Activated CD8-positive, alpha-beta memory T cell treated with anti-CD3 and anti-CD28 coated beads, Interleukin-2, amount 10 ng/mL, durations not matched to agents 7 days and 5 days (primary cell): Measurements from ENCODE around the gene VGF. TPM values are rescaled to one million over a fixed set of nuclear protein-coding genes. Genes with fewer than 3 reads are reported as not detected.
"Not testable (repeated sequence)": the region's sequence is repeated elsewhere in the genome, so short reads cannot be mapped to it uniquely, and the experiment has no call there.

ENCODE experiments used
- ATAC-seq: fragments of 150-1000 bp; cut with Tn5 transposase; one replicate; pipeline ENCODE4 v1.10.0; 2021; ENCODE audit warnings: moderate library complexity
- CTCF ChIA-PET: fragments of 350-600 bp; sonication (Branson Sonifier 250); formaldehyde crosslinking; loops from one replicate; lab custom pipeline; 2021; ENCODE audit warnings: antibody characterized with exemption; lab: Charles Lee
- DNase-seq: peaks from one replicate; pipeline ENCODE4 v3.0.0-alpha.2; 2020
- H3K27ac Mint-ChIP-seq: one replicate; pipeline ENCODE4 v1.8.0; 2021; ENCODE audit warnings: mild to moderate bottlenecking, mixed read lengths
- H3K27me3 Mint-ChIP-seq: one replicate; pipeline ENCODE4 v1.8.0; 2021; ENCODE audit warnings: mixed read lengths
- H3K36me3 Mint-ChIP-seq: one replicate; pipeline ENCODE4 v1.8.0; 2021; ENCODE audit warnings: mild to moderate bottlenecking, mixed read lengths
- H3K4me1 Mint-ChIP-seq: one replicate; pipeline ENCODE4 v1.8.0; 2021; ENCODE audit warnings: mixed read lengths
- H3K4me3 Mint-ChIP-seq: one replicate; pipeline ENCODE4 v1.8.0; 2021; ENCODE audit warnings: mild to moderate bottlenecking, moderate library complexity, mixed read lengths
- H3K9me3 Mint-ChIP-seq: one replicate; pipeline ENCODE4 v1.8.0; 2022; ENCODE audit warnings: low read depth, mixed read lengths
- total RNA-seq, 2 experiments: library from RNA; stranded (reverse); gene quantifications; one replicate each; pipeline ENCODE4 v1.2.3, GENCODE V29; 2021

Gene VGF
- total RNA-seq, 2 experiments from 2014 or later = 0.44 to 0.66 TPM

DNA sequence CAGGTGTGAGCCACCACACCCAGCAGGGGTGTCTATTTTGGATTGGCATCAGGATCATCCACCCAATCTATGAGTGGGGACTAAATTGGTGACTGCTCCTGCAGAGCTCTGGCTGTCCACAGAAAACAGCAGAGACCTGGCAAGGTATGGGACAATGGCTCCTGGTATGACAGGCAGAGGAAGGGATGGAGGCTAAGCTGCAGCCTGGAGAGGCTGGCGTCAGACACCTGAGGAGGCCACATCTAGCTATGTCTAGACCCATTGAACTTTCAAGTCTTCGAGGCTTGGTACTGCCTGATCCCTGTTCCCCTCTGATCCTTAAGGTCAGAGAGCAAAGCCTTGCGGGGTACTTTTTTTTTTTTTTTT is 41.7 kb downstream of the VGF start:
- CTCF ChIA-PET = interaction anchor here (0.6 kb wide), 1 partner anchor 351 kb away, joined by 3 read pairs; no protein-coding TSS in a partner anchor
- Mint-ChIP-seq H3K36me3 (no peaks in the 10 kb centered on the region), H3K9me3 (no peaks in the 10 kb centered on the region), H3K27ac (no peak overlapping the region), H3K4me3 (no peak overlapping the region), H3K4me1 (peaks cover 47% of the 10 kb centered on the region), H3K27me3 (peaks cover 67% of the 10 kb centered on the region)
- ATAC-seq (no peak), DNase-seq (no peak)

DNA sequence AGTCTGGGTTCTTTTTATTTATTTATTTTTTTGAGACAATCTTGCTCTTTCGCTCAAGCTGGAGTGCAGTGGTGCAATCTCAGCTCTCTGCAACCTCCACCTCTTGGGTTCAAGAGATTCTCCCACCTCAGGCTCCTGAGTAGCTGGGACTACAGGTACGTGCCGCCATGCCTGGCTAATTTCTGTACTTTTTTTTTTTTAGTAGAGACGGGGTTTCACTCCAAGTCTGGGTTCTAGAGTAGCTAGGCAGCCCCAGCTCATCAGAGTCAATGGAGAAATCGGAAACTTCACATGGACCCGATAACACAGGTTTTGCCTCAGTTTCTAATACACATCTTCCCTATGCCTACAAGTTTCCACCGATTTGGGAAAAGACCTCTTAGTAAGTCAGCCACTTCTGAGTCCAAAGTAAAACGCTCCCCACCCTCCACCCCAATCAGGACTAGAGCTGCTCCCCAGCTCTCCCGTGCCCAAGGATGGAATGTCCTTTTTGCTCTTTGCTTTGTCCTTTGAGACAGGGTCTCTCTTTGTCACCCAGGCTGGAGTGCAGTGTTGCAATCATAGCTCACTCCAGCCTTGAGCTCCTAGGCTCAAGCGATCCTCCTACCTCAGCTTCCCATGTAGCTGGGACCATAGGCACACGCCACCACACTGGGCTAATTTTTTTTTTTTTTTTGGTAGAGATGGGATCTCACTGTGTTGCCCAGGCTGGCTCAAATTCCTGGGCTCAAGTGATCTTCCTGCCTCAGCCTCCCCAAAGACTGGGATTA is 42.3 kb downstream of the VGF start:
- peaks cover 44% of the 10 kb centered on the region for H3K4me1 Mint-ChIP-seq
- no peak overlapping the region for H3K27ac Mint-ChIP-seq

DNA sequence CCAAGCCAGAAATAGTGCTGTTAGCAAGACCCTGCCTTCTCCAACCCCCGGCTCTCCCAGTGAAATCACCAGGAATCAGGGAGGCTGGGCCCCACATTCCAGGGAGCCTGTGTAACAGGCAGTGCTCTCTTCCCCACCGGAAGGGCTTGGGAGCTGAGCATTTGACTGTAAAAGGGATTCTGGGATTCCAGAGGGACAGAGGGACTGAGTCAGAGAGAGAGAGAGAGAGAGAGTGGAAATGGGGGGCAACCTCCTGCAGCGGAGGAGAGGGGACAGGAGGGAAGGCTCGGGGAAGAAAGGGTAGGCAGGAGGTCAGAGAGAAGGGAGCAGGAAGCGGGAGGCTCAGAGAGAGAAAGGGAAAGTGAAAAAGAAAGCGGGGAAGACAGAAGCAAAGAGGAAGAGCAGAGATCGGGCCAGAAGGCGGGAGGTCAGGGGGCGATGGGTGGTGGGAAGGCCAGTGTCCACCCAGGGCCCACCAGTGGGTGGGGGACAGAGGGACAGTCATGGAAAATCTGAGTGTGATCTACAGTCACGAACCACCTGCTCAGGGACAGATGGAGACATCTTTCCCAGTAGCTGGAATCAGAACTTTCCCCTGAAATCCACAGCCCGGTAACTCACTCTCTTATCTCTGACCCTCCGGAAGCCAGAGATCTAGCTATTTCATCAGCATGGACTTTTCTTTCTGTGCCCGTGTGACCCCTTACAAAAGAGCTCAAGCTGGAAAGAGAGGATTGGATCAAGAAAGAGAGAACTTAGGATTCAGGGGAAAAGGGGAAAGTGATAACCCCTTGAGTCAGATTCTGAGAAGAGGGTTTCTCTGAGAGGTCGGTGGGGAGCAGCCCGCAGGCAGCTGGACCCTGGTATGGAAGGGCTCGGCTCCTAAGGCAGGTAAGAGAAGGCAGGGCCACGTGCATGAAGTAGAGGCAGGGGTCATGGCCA is 43.1 kb downstream of the VGF start:
- no peaks in the 10 kb centered on the region for H3K9me3 Mint-ChIP-seq
- peak overlapping the region; percentile 54 for H3K4me3 Mint-ChIP-seq
- no peak overlapping the region for H3K27ac Mint-ChIP-seq
- peaks cover 37% of the 10 kb centered on the region for H3K4me1 Mint-ChIP-seq
- H3K36me3 Mint-ChIP-seq = no peaks in the 10 kb centered on the region
- H3K27me3 Mint-ChIP-seq = peaks cover 56% of the 10 kb centered on the region
- ATAC-seq = no peak
- CTCF ChIA-PET = interaction anchor here (0.7 to 1.1 kb wide), 4 partner anchors 12 to 37 kb away, joined by 3 to 4 read pairs (median 3); partner anchors contain the start of gene TRIM56
- DNase-seq = no peak

More for the DNA sequence above, 42.3 kb downstream of the VGF start:
- DNase-seq (no peak), ATAC-seq (no peak)
- no peaks in the 10 kb centered on the region for H3K9me3 Mint-ChIP-seq
- CTCF ChIA-PET = interaction anchor here (0.6 to 1.1 kb wide), 5 partner anchors 11 to 350 kb away, joined by 3 to 4 read pairs (median 3); partner anchors contain the start of gene TRIM56
- no peaks in the 10 kb centered on the region for H3K36me3 Mint-ChIP-seq
- no peak overlapping the region for H3K4me3 Mint-ChIP-seq
- H3K27me3 Mint-ChIP-seq = peaks cover 63% of the 10 kb centered on the region

DNA sequence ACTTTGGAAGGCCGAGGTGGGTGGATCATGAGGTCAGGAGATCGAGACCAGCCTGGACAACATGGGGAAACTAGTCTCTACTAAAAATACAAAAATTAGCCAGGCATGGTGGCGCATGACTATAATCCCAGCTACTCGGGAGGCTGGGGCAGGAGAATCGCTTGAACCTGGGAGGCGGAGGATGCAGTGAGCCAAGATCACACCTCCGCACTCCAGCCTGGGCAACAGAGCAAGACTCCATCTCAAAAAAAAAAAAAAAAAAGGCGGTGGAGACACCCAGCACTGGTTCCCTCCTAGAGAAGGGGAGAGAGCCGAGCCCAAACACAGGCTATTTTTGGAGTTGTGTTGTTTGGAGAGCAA is 43.8 kb downstream of the VGF start:
- ATAC-seq, H3K36me3 Mint-ChIP-seq, CTCF ChIA-PET, H3K9me3 Mint-ChIP-seq, H3K27ac Mint-ChIP-seq, DNase-seq: not testable (repeated sequence)
- H3K4me3 Mint-ChIP-seq = peak overlapping the region; percentile 54
- H3K27me3 Mint-ChIP-seq = peaks cover 52% of the 10 kb centered on the region
- H3K4me1 Mint-ChIP-seq = peaks cover 31% of the 10 kb centered on the region

DNA sequence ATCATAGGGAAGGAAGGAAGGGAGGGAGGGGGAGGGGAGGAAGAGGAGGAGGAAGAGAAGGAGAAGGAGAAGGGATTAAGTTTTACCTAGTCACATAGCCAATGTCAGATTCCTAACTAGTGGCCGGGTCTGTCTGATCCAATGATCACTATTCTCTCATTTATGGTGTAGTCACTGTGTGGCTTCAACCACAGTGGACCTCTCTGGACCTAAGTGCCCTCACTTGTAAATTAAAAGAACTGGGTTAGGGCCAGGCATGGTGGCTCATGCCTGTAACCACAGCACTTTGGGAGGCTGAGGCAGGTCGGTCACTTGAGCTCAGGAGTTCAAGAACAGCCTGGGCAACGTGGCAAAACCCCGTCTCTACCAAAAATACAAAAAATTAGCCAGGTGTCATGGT is 45.1 kb downstream of the VGF start:
- CTCF ChIA-PET = interaction anchor here (1.3 to 1.6 kb wide), 2 partner anchors 18 to 21 kb away, joined by 3 to 5 read pairs; no protein-coding TSS in a partner anchor
- peaks cover 19% of the 10 kb centered on the region for H3K4me1 Mint-ChIP-seq
- H3K27me3 Mint-ChIP-seq = peaks cover 48% of the 10 kb centered on the region
- H3K4me3 Mint-ChIP-seq = no peak overlapping the region
- H3K27ac Mint-ChIP-seq = no peak overlapping the region
- no peaks in the 10 kb centered on the region for H3K36me3 Mint-ChIP-seq
- ATAC-seq (no peak), DNase-seq (no peak)
- H3K9me3 Mint-ChIP-seq = no peaks in the 10 kb centered on the region

DNA sequence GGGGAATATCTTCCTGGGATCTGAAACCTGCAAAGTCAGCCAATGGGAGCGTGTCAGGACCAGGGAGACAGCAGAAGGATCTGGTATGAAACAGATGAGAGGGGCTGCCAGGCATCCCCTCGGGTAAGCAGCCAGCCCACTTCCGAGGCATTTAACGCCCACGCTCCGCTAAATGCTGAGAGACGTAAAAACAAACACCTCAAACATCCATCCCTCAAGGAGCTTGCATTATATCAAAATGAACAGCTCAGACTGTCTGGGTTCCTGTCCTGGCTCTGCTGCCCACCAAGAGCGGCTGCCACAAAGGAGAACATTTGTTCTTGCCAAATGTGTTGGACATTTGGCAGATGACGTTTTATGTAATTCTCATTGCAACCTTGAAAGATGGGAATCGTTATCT is 45.5 kb downstream of the VGF start:
- Mint-ChIP-seq H3K9me3 (no peaks in the 10 kb centered on the region), H3K27me3 (peaks cover 45% of the 10 kb centered on the region), H3K4me1 (peaks cover 16% of the 10 kb centered on the region), H3K27ac (no peak overlapping the region), H3K36me3 (no peaks in the 10 kb centered on the region), H3K4me3 (no peak overlapping the region)
- DNase-seq (no peak), ATAC-seq (no peak)
- CTCF ChIA-PET = interaction anchor here (0.6 to 1.7 kb wide), 5 partner anchors 18 to 30 kb away, joined by 3 to 5 read pairs (median 4); no protein-coding TSS in a partner anchor

DNA sequence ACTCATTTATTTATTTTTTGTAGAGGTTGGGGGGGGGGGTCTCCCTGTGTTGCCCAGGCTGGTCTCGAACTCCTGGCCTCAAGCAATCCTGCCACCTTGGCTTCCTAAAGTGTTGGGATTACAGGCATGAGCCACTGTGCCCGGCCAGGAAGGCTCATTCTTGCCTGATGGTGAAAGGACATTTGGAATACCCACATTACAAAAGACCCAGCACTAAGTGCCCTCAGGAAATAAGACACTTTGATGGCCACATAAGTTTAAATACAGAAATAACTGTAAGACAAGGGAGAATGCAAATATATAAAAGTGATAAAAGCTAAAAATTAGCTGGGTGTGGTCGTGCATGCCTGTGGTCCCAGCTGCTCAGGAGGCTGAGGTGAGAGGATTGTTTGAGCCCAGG is 46.5 kb downstream of the VGF start:
- no peaks in the 10 kb centered on the region for H3K36me3 Mint-ChIP-seq
- CTCF ChIA-PET = interaction anchor here (1.0 to 1.7 kb wide), 2 partner anchors 23 to 25 kb away, joined by 3 to 5 read pairs; no protein-coding TSS in a partner anchor

DNA sequence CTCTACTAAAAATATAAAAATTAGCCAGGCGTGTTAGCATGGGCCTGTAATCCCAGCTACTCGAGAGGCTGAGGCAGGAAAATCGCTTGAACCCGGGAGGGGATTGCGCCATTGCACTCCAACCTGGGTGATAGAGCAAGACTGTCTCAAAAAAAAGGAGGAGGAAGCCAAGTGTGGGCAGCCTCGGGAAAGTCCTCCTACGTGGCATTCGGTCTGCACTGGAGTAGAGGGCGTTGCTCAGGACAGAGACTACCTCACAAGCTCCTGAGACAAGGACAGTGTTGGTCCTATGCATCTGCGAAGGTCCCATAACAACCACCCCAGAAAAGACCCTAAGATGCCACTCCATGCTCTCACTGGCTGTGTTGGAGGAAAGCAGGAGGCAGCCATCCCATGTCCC is 48.5 kb downstream of the VGF start:
- peaks cover under 1% of the 10 kb centered on the region for H3K4me1 Mint-ChIP-seq
- H3K9me3 Mint-ChIP-seq = no peaks in the 10 kb centered on the region
- no peak overlapping the region for H3K27ac Mint-ChIP-seq
- CTCF ChIA-PET = no interaction called here
- ATAC-seq = no peak
- H3K4me3 Mint-ChIP-seq = no peak overlapping the region
- H3K27me3 Mint-ChIP-seq = peaks cover 22% of the 10 kb centered on the region
- DNase-seq = no peak
- no peaks in the 10 kb centered on the region for H3K36me3 Mint-ChIP-seq

More for the DNA sequence above, 46.5 kb downstream of the VGF start:
- H3K4me1 Mint-ChIP-seq = peaks cover 9% of the 10 kb centered on the region
- H3K4me3 Mint-ChIP-seq = no peak overlapping the region
- ATAC-seq (no peak), DNase-seq (no peak)
- peaks cover 40% of the 10 kb centered on the region for H3K27me3 Mint-ChIP-seq
- no peaks in the 10 kb centered on the region for H3K9me3 Mint-ChIP-seq
- H3K27ac Mint-ChIP-seq = no peak overlapping the region

DNA sequence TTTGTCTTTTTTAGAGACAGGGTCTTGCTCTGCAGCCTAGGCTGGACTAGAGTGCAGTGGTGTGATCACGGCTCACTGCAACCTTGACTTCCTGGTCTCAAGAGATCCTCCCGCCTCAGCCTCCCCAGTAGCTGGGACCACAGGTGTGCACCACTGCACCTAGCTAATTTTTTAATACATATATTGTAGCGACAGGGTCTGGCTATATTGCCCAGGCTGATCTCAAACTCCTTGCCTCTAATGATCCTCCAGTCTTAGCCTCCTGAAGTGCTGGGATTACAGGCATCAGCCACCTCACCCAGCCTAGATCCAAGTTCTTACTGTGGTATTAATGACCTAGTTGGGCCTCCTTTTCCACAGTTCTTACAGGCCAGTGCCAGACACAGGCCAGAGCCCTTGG is 50.2 kb downstream of the VGF start:
- no peak for DNase-seq
- Mint-ChIP-seq H3K27me3 (peaks cover 13% of the 10 kb centered on the region), H3K4me1 (no peaks in the 10 kb centered on the region), H3K9me3 (no peaks in the 10 kb centered on the region), H3K4me3 (no peak overlapping the region), H3K27ac (no peak overlapping the region), H3K36me3 (no peaks in the 10 kb centered on the region)
- no peak for ATAC-seq
- CTCF ChIA-PET = interaction anchor here (1.4 kb wide), 1 partner anchor 29 kb away, joined by 8 read pairs; no protein-coding TSS in a partner anchor

DNA sequence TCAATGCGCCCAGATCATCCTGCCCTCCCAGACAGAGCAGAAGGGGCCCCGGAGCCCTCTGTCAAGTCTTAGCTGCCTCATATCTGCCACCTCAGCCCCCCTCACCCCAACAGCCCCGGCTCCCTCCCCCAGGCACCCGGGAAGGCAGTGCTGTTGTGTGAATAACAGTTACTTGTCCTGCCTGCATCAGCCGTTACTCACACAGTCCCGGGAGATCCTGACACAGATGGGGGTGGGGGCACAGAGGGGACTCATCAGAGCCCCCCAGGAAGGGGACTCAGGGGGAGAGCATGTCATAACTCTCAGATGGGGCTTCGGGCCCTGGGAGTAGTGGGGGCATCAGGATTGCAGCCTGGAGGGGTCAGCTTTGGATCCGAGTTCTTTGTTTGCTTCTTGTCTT is 50.9 kb downstream of the VGF start:
- CTCF ChIA-PET = interaction anchor here (1.0 to 1.4 kb wide), 2 partner anchors 30 to 77 kb away, joined by 3 to 8 read pairs; no protein-coding TSS in a partner anchor
- ATAC-seq = no peak

DNA sequence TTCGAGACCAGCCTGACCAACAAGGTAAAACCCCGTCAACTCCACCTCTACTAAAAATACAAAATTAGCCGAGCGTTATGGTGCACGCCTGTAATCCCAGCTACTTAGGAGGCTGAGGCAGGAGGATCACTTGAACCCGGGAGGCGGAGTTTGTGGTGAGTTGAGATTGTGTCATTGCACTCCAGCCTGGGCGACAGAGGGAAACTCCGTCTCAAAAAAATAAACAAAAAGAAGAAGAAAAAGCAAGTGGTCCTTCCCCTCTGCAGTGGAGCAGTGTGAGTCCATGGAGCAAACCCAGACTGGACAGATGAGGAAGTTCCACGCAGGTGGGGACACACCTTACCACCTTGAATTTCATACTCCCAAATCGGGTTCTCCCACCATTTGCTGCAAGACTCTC is 51.5 kb downstream of the VGF start:
- Mint-ChIP-seq H3K4me3 (no peak overlapping the region), H3K4me1 (no peaks in the 10 kb centered on the region), H3K27me3 (peaks cover 2% of the 10 kb centered on the region), H3K27ac (no peak overlapping the region), H3K9me3 (no peaks in the 10 kb centered on the region), H3K36me3 (no peaks in the 10 kb centered on the region)
- DNase-seq (no peak), ATAC-seq (no peak)
- CTCF ChIA-PET = interaction anchor here (1.0 to 1.4 kb wide), 3 partner anchors 12 to 78 kb away, joined by 3 to 8 read pairs (median 3); no protein-coding TSS in a partner anchor

More for the DNA sequence above, 50.9 kb downstream of the VGF start:
- H3K9me3 Mint-ChIP-seq = no peaks in the 10 kb centered on the region
- H3K4me1 Mint-ChIP-seq = no peaks in the 10 kb centered on the region
- peaks cover 6% of the 10 kb centered on the region for H3K27me3 Mint-ChIP-seq
- no peak overlapping the region for H3K27ac Mint-ChIP-seq
- H3K36me3 Mint-ChIP-seq = no peaks in the 10 kb centered on the region
- H3K4me3 Mint-ChIP-seq = no peak overlapping the region
- no peak for DNase-seq

DNA sequence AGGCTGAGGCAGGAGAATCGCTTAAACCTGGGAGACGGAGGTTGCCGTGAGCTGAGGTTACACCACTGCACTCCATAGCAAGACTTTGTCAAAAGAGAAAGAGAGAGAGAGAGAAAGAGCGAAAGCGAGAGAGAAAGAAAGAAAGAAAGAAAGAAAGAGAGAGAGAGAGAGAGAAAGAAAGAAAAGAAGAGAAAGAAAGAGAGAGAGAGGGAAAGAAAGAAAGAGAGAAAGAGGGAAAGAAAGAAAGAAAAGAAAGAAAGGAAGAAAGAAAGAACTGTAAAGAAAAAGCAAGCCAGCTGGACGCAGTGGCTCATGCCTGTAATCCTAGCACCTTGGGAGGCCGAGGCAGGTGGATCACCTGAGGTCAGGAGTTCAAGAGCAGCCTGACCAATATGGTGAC is 52.2 kb downstream of the VGF start:
- DNase-seq, H3K9me3 Mint-ChIP-seq, H3K4me3 Mint-ChIP-seq, H3K36me3 Mint-ChIP-seq, H3K27ac Mint-ChIP-seq, ATAC-seq, H3K27me3 Mint-ChIP-seq, H3K4me1 Mint-ChIP-seq: not testable (repeated sequence)
- CTCF ChIA-PET = interaction anchor here (1.2 kb wide), 1 partner anchor 13 kb away, joined by 3 read pairs; no protein-coding TSS in a partner anchor
